Measurements from ENCODE around the gene CADM1. TPM values are rescaled to one million over a fixed set of nuclear protein-coding genes. Genes with fewer than 3 reads are reported as not detected.

The CADM1 gene
- polyA plus RNA-seq, 4 donors: 2.2 to 10.9 (median 5.8) TPM

- Histone ChIP-seq H3K9me3 (ENCODE audit: control insufficient read depth in 2 of 2, insufficient read depth in 1 of 2, low read depth in 1 of 2, low read length in 1 of 2) (no peaks in the 10 kb centered on the region), H3K27ac (ENCODE audit: low read depth in 1 of 3, low read length in 2 of 3) (no peak overlapping the region), H3K4me1 (ENCODE audit: control insufficient read depth in 3 of 3, insufficient read depth in 2 of 3, low read depth in 1 of 3, low read length in 2 of 3) (peaks cover 0 to 11% (median 0%) of the 10 kb centered on the region in 3 donors), H3K4me3 (ENCODE audit: low read depth in 1 of 3, low read length in 3 of 3) (no peak overlapping the region), H3K36me3 (ENCODE audit: control insufficient read depth in 3 of 3, insufficient read depth in 2 of 3, low read depth in 1 of 3, low read length in 3 of 3) (no peaks in the 10 kb centered on the region), H3K27me3 (ENCODE audit: control insufficient read depth in 3 of 3, insufficient read depth in 3 of 3, low read length in 3 of 3) (peaks cover 0 to 27% (median 4%) of the 10 kb centered on the region in 3 donors)
- 91 to 96% (median 92%) methylated on average over 4 of the region's 4 CpGs for WGBS, 3 donors
- FAIRE-seq (no peak), DNase-seq (no peak)
Measured at GRCh38 chr11:115499241-115499799, 4.9 kb downstream of the CADM1 start.

- FAIRE-seq (no peak), DNase-seq (no peak)
- Histone ChIP-seq H3K36me3 (ENCODE audit: control insufficient read depth in 3 of 3, insufficient read depth in 2 of 3, low read depth in 1 of 3, low read length in 3 of 3) (no peaks in the 10 kb centered on the region), H3K9me3 (ENCODE audit: control insufficient read depth in 2 of 2, insufficient read depth in 1 of 2, low read depth in 1 of 2, low read length in 1 of 2) (no peaks in the 10 kb centered on the region), H3K4me1 (ENCODE audit: control insufficient read depth in 3 of 3, insufficient read depth in 2 of 3, low read depth in 1 of 3, low read length in 2 of 3) (peaks cover 0 to 9% (median 0%) of the 10 kb centered on the region in 3 donors), H3K27ac (ENCODE audit: low read depth in 1 of 3, low read length in 2 of 3) (no peak overlapping the region), H3K27me3 (ENCODE audit: control insufficient read depth in 3 of 3, insufficient read depth in 3 of 3, low read length in 3 of 3) (peaks cover 0 to 27% (median 4%) of the 10 kb centered on the region in 3 donors), H3K4me3 (ENCODE audit: low read depth in 1 of 3, low read length in 3 of 3) (no peak overlapping the region)
- WGBS, 3 donors: 23 to 66% (median 34%) methylated on average over 9 of the region's 9 CpGs
Measured at GRCh38 chr11:115498354-115498753, 5.9 kb downstream of the CADM1 start.

GRCh38 chr11:115497303-115497702 lies 6.9 kb downstream of the CADM1 start:
- no peak for FAIRE-seq
- WGBS, 3 donors: 7 to 46% (median 18%) methylated on average over 2 of the region's 2 CpGs
- Histone ChIP-seq H3K9me3 (ENCODE audit: control insufficient read depth in 2 of 2, insufficient read depth in 1 of 2, low read depth in 1 of 2, low read length in 1 of 2) (no peaks in the 10 kb centered on the region), H3K27me3 (ENCODE audit: control insufficient read depth in 3 of 3, insufficient read depth in 3 of 3, low read length in 3 of 3) (peaks cover 0 to 21% (median 4%) of the 10 kb centered on the region in 3 donors), H3K4me1 (ENCODE audit: control insufficient read depth in 3 of 3, insufficient read depth in 2 of 3, low read depth in 1 of 3, low read length in 2 of 3) (peaks cover 0 to 4% (median 0%) of the 10 kb centered on the region in 3 donors), H3K36me3 (ENCODE audit: control insufficient read depth in 3 of 3, insufficient read depth in 2 of 3, low read depth in 1 of 3, low read length in 3 of 3) (no peaks in the 10 kb centered on the region), H3K27ac (ENCODE audit: low read depth in 1 of 3, low read length in 2 of 3) (no peak overlapping the region), H3K4me3 (ENCODE audit: low read depth in 1 of 3, low read length in 3 of 3) (no peak overlapping the region)
- no peak for DNase-seq

- WGBS, 3 donors: 18 to 57% (median 30%) methylated on average over 3 of the region's 3 CpGs
- peaks cover 0 to under 1% (median 0%) of the 10 kb centered on the region in 3 donors for H3K4me1 ChIP-seq (ENCODE audit: control insufficient read depth in 3 of 3, insufficient read depth in 2 of 3, low read depth in 1 of 3, low read length in 2 of 3)
- no peak overlapping the region for H3K27ac ChIP-seq (ENCODE audit: low read depth in 1 of 3, low read length in 2 of 3)
- H3K9me3 ChIP-seq (ENCODE audit: control insufficient read depth in 2 of 2, insufficient read depth in 1 of 2, low read depth in 1 of 2, low read length in 1 of 2): no peaks in the 10 kb centered on the region
- H3K36me3 ChIP-seq (ENCODE audit: control insufficient read depth in 3 of 3, insufficient read depth in 2 of 3, low read depth in 1 of 3, low read length in 3 of 3): no peaks in the 10 kb centered on the region
- H3K4me3 ChIP-seq (ENCODE audit: low read depth in 1 of 3, low read length in 3 of 3): no peak overlapping the region
- FAIRE-seq (no peak), DNase-seq (no peak)
- H3K27me3 ChIP-seq (ENCODE audit: control insufficient read depth in 3 of 3, insufficient read depth in 3 of 3, low read length in 3 of 3): peaks cover 0 to 17% (median 4%) of the 10 kb centered on the region in 3 donors
Measured at GRCh38 chr11:115496892-115497291, 7.3 kb downstream of the CADM1 start.

GRCh38 chr11:115493905-115494304 lies 10.3 kb downstream of the CADM1 start:
- Histone ChIP-seq H3K36me3 (ENCODE audit: control insufficient read depth in 3 of 3, insufficient read depth in 2 of 3, low read depth in 1 of 3, low read length in 3 of 3) (no peaks in the 10 kb centered on the region), H3K4me1 (ENCODE audit: control insufficient read depth in 3 of 3, insufficient read depth in 2 of 3, low read depth in 1 of 3, low read length in 2 of 3) (peaks cover 0 to 5% (median 0%) of the 10 kb centered on the region in 3 donors), H3K9me3 (ENCODE audit: control insufficient read depth in 2 of 2, insufficient read depth in 1 of 2, low read depth in 1 of 2, low read length in 1 of 2) (no peaks in the 10 kb centered on the region), H3K27ac (ENCODE audit: low read depth in 1 of 3, low read length in 2 of 3) (no peak overlapping the region), H3K4me3 (ENCODE audit: low read depth in 1 of 3, low read length in 3 of 3) (no peak overlapping the region), H3K27me3 (ENCODE audit: control insufficient read depth in 3 of 3, insufficient read depth in 3 of 3, low read length in 3 of 3) (no peaks in the 10 kb centered on the region)
- FAIRE-seq (no peak), DNase-seq (no peak)
- 93 to 97% (median 95%) methylated on average over 2 of the region's 2 CpGs for WGBS, 3 donors

GRCh38 chr11:115493488-115493887 lies 10.7 kb downstream of the CADM1 start:
- H3K4me1 ChIP-seq (ENCODE audit: control insufficient read depth in 3 of 3, insufficient read depth in 2 of 3, low read depth in 1 of 3, low read length in 2 of 3): peaks cover 0 to 5% (median 0%) of the 10 kb centered on the region in 3 donors
- no peak overlapping the region for H3K4me3 ChIP-seq (ENCODE audit: low read depth in 1 of 3, low read length in 3 of 3)
- H3K36me3 ChIP-seq (ENCODE audit: control insufficient read depth in 3 of 3, insufficient read depth in 2 of 3, low read depth in 1 of 3, low read length in 3 of 3): no peaks in the 10 kb centered on the region
- no peak overlapping the region for H3K27ac ChIP-seq (ENCODE audit: low read depth in 1 of 3, low read length in 2 of 3)
- H3K9me3 ChIP-seq (ENCODE audit: control insufficient read depth in 2 of 2, insufficient read depth in 1 of 2, low read depth in 1 of 2, low read length in 1 of 2): no peaks in the 10 kb centered on the region
- DNase-seq (no peak), FAIRE-seq (no peak)
- H3K27me3 ChIP-seq (ENCODE audit: control insufficient read depth in 3 of 3, insufficient read depth in 3 of 3, low read length in 3 of 3): no peaks in the 10 kb centered on the region
- WGBS, 3 donors: 12 to 47% (median 23%) methylated on average over 1 of the region's 1 CpG

- no peak for FAIRE-seq
- Histone ChIP-seq H3K4me3 (ENCODE audit: low read depth in 1 of 3, low read length in 3 of 3) (no peak overlapping the region), H3K4me1 (ENCODE audit: control insufficient read depth in 3 of 3, insufficient read depth in 2 of 3, low read depth in 1 of 3, low read length in 2 of 3) (peaks cover 0 to 5% (median 0%) of the 10 kb centered on the region in 3 donors), H3K27me3 (ENCODE audit: control insufficient read depth in 3 of 3, insufficient read depth in 3 of 3, low read length in 3 of 3) (no peaks in the 10 kb centered on the region), H3K9me3 (ENCODE audit: control insufficient read depth in 2 of 2, insufficient read depth in 1 of 2, low read depth in 1 of 2, low read length in 1 of 2) (no peaks in the 10 kb centered on the region), H3K27ac (ENCODE audit: low read depth in 1 of 3, low read length in 2 of 3) (no peak overlapping the region), H3K36me3 (ENCODE audit: control insufficient read depth in 3 of 3, insufficient read depth in 2 of 3, low read depth in 1 of 3, low read length in 3 of 3) (no peaks in the 10 kb centered on the region)
- 78 to 90% (median 84%) methylated on average over 4 of the region's 4 CpGs for WGBS, 3 donors
- peak in 1 of 2 donors; percentile 33 for DNase-seq
Measured at GRCh38 chr11:115489466-115489865, 14.7 kb downstream of the CADM1 start.

- H3K27me3 ChIP-seq (ENCODE audit: control insufficient read depth in 3 of 3, insufficient read depth in 3 of 3, low read length in 3 of 3): no peaks in the 10 kb centered on the region
- no peak overlapping the region for H3K27ac ChIP-seq (ENCODE audit: low read depth in 1 of 3, low read length in 2 of 3)
- H3K36me3 ChIP-seq (ENCODE audit: control insufficient read depth in 3 of 3, insufficient read depth in 2 of 3, low read depth in 1 of 3, low read length in 3 of 3): no peaks in the 10 kb centered on the region
- 17 to 52% (median 46%) methylated on average over 3 of the region's 3 CpGs for WGBS, 3 donors
- peaks cover 0 to 5% (median 0%) of the 10 kb centered on the region in 3 donors for H3K4me1 ChIP-seq (ENCODE audit: control insufficient read depth in 3 of 3, insufficient read depth in 2 of 3, low read depth in 1 of 3, low read length in 2 of 3)
- no peak for FAIRE-seq
- DNase-seq: peak; percentile 60 to 75
- no peaks in the 10 kb centered on the region for H3K9me3 ChIP-seq (ENCODE audit: control insufficient read depth in 2 of 2, insufficient read depth in 1 of 2, low read depth in 1 of 2, low read length in 1 of 2)
- H3K4me3 ChIP-seq (ENCODE audit: low read depth in 1 of 3, low read length in 3 of 3): no peak overlapping the region
Measured at GRCh38 chr11:115488945-115489344, 15.3 kb downstream of the CADM1 start.

- no peak for DNase-seq
- no peaks in the 10 kb centered on the region for H3K27me3 ChIP-seq (ENCODE audit: control insufficient read depth in 3 of 3, insufficient read depth in 3 of 3, low read length in 3 of 3)
- no peaks in the 10 kb centered on the region for H3K9me3 ChIP-seq (ENCODE audit: control insufficient read depth in 2 of 2, insufficient read depth in 1 of 2, low read depth in 1 of 2, low read length in 1 of 2)
- WGBS, 3 donors: 85 to 97% (median 96%) methylated on average over 2 of the region's 2 CpGs
- H3K4me3 ChIP-seq (ENCODE audit: low read depth in 1 of 3, low read length in 3 of 3): no peak overlapping the region
- no peaks in the 10 kb centered on the region for H3K4me1 ChIP-seq (ENCODE audit: control insufficient read depth in 3 of 3, insufficient read depth in 2 of 3, low read depth in 1 of 3, low read length in 2 of 3)
- H3K36me3 ChIP-seq (ENCODE audit: control insufficient read depth in 3 of 3, insufficient read depth in 2 of 3, low read depth in 1 of 3, low read length in 3 of 3): no peaks in the 10 kb centered on the region
- H3K27ac ChIP-seq (ENCODE audit: low read depth in 1 of 3, low read length in 2 of 3): no peak overlapping the region
- FAIRE-seq: no peak
Measured at GRCh38 chr11:115481528-115481927, 22.7 kb downstream of the CADM1 start.
